HCT116 (cell line): ENCODE measurements around the gene LAIR1.

Experiments
- CTCF ChIP-seq, 3 experiments: fragments of 200-600 bp in 1 of 3; sonication (generic) in 1 of 3; IDR thresholded peaks in 2 of 3; conservative IDR thresholded peaks in 1 of 3; 2 replicates each; pipeline ENCODE4 v1.5.1; 2012 to 2017; ENCODE audit warnings: low read depth in 2 of 3, low read length in 2 of 3, antibody characterized with exemption in 1 of 3, borderline replicate concordance in 1 of 3, control low read depth in 1 of 3, mild to moderate bottlenecking in 1 of 3, mixed read lengths in 1 of 3, mixed run types in 1 of 3, moderate library complexity in 1 of 3; ENCODE audit not compliant: insufficient read depth in 1 of 3
- POLR2A ChIP-seq: IDR thresholded peaks from 2 replicates; pipeline ENCODE4 v1.7.0; 2011; ENCODE audit warnings: borderline replicate concordance; ENCODE audit not compliant: insufficient read depth, insufficient read length; ENCODE audit errors: extremely low read depth
- POLR2AphosphoS5 ChIP-seq: IDR thresholded peaks from 2 replicates; pipeline ENCODE4 v1.6.1; 2011; ENCODE audit warnings: mild to moderate bottlenecking, low read depth, low read length, moderate library complexity
- REST ChIP-seq: IDR thresholded peaks from 2 replicates; pipeline ENCODE4 v1.6.1; 2012; ENCODE audit warnings: low read depth
- SIN3A ChIP-seq: IDR thresholded peaks from 2 replicates; pipeline ENCODE4 v1.6.1; 2012; ENCODE audit warnings: low read depth
- ZNF274 ChIP-seq: fragments of 200-500 bp; sonication (Bioruptor generic); IDR thresholded peaks from 2 replicates; pipeline ENCODE4 v1.6.1; 2014; ENCODE audit warnings: mild to moderate bottlenecking, low read depth, low read length, inconsistent platforms

- TF ChIP-seq CTCF (IDR thresholded peaks at IDR 0.05 in 2 of 3, conservative IDR thresholded peaks at IDR 0.05 in 1 of 3; ENCODE audit: borderline replicate concordance in 1 of 3, insufficient read depth in 1 of 3, low read depth in 2 of 3, low read length in 2 of 3) (no peak), SIN3A (no peak), POLR2AphosphoS5 (no peak), POLR2A (no peak), REST (no peak), ZNF274 (no peak)
Observed at GRCh38 chr19:54345938-54346386, 18.8 kb downstream of the LAIR1 start.
